SH-SY5Y (cell line): Measurements from ENCODE around the gene HOXD3.

ENCODE experiments used
- GATA2 ChIP-seq: IDR thresholded peaks from 2 replicates; pipeline ENCODE4 v1.6.1; 2011; ENCODE audit warnings: mild to moderate bottlenecking, low read depth, low read length
- GATA3 ChIP-seq: IDR thresholded peaks from 2 replicates; pipeline ENCODE4 v1.6.1; 2011; ENCODE audit warnings: low read depth, mild to moderate bottlenecking, low read length, moderate library complexity

GRCh38 chr2:176169181-176169580, 12.1 kb downstream of the HOXD3 start:
- TF ChIP-seq GATA2 (no peak), GATA3 (no peak)
